HUES6 (cell line): ENCODE measurements around the gene DENND5B.
"Not testable (repeated sequence)": the region's sequence is repeated elsewhere in the genome, so short reads cannot be mapped to it uniquely, and the experiment has no call there.

Experiments used
- H3K27ac ChIP-seq: 2 replicates; pipeline ENCODE4 v1.7.0; 2013; ENCODE audit warnings: low read depth, mild to moderate bottlenecking, low read length, inconsistent platforms
- H3K27me3 ChIP-seq: 2 replicates; pipeline ENCODE4 v1.6.1; 2013; ENCODE audit warnings: low read length; ENCODE audit not compliant: control insufficient read depth, insufficient read depth
- H3K36me3 ChIP-seq: 2 replicates; pipeline ENCODE4 v1.6.1; 2013; ENCODE audit warnings: low read length; ENCODE audit not compliant: control insufficient read depth, insufficient read depth
- H3K4me1 ChIP-seq: 2 replicates; pipeline ENCODE4 v1.6.1; 2013; ENCODE audit warnings: low read length; ENCODE audit not compliant: control insufficient read depth, insufficient read depth
- H3K4me3 ChIP-seq: 2 replicates; pipeline ENCODE4 v1.5.1; 2013; ENCODE audit warnings: low read depth, low read length
- H3K9ac ChIP-seq: one replicate; pipeline ENCODE4 v1.6.1; 2013; ENCODE audit warnings: mild to moderate bottlenecking, low read length
- H3K9me3 ChIP-seq: 2 replicates; pipeline ENCODE4 v1.6.1; 2013; ENCODE audit warnings: low read depth, low read length; ENCODE audit not compliant: control insufficient read depth, insufficient read depth

The DENND5B gene

GRCh38 chr12:31485571-31485970 lies 105.4 kb downstream of the DENND5B start:
- Histone ChIP-seq H3K9me3 (no peaks in the 10 kb centered on the region), H3K27ac (no peak overlapping the region), H3K4me1 (0 out of 2 replicates have a peak, but pooled peaks cover 3% of the 10 kb centered on the region), H3K9ac (no peak overlapping the region), H3K4me3 (no peak overlapping the region), H3K27me3 (no peaks in the 10 kb centered on the region), H3K36me3 (no peaks in the 10 kb centered on the region)

- Histone ChIP-seq H3K27ac (no peak overlapping the region), H3K36me3 (0 out of 2 replicates have a peak, but pooled peaks cover 2% of the 10 kb centered on the region)
These were observed 108.1 kb downstream of the DENND5B start for GRCh38 chr12:31482816-31483215.

GRCh38 chr12:31481415-31481814 lies 109.5 kb downstream of the DENND5B start:
- Histone ChIP-seq H3K4me1 (peaks cover 8% of the 10 kb centered on the region; the same call in 1 of the 2 replicates), H3K27ac (no peak overlapping the region), H3K9me3 (no peaks in the 10 kb centered on the region), H3K27me3 (no peaks in the 10 kb centered on the region), H3K4me3 (no peak overlapping the region), H3K36me3 (0 out of 2 replicates have a peak, but pooled peaks cover 2% of the 10 kb centered on the region), H3K9ac (no peak overlapping the region)

More at GRCh38 chr12:31482816-31483215, 108.1 kb downstream of the DENND5B start:
- Histone ChIP-seq H3K9ac (no peak overlapping the region), H3K4me3 (no peak overlapping the region), H3K27me3 (no peaks in the 10 kb centered on the region), H3K9me3 (no peaks in the 10 kb centered on the region), H3K4me1 (peaks cover 8% of the 10 kb centered on the region; the same call in 1 of the 2 replicates)

- H3K9me3 ChIP-seq = no peaks in the 10 kb centered on the region
- peaks cover 4% of the 10 kb centered on the region; the same call in 1 of the 2 replicates for H3K4me1 ChIP-seq
- H3K27me3 ChIP-seq = no peaks in the 10 kb centered on the region
- H3K36me3 ChIP-seq = 0 out of 2 replicates have a peak, but pooled peaks cover 2% of the 10 kb centered on the region
- H3K4me3 ChIP-seq = no peak overlapping the region
- no peak overlapping the region for H3K27ac ChIP-seq
- H3K9ac ChIP-seq = no peak overlapping the region
These were observed 111.3 kb downstream of the DENND5B start for GRCh38 chr12:31479516-31480210.

- H3K4me1 ChIP-seq = peaks cover 4% of the 10 kb centered on the region; the same call in 1 of the 2 replicates
- no peak overlapping the region for H3K9ac ChIP-seq
- H3K27me3 ChIP-seq = no peaks in the 10 kb centered on the region
- 0 out of 2 replicates have a peak, but pooled peaks cover 2% of the 10 kb centered on the region for H3K36me3 ChIP-seq
- H3K9me3 ChIP-seq = no peaks in the 10 kb centered on the region
- no peak overlapping the region for H3K27ac ChIP-seq
- no peak overlapping the region for H3K4me3 ChIP-seq
These were observed 112.0 kb downstream of the DENND5B start for GRCh38 chr12:31478898-31479297.

GRCh38 chr12:31478425-31478824 lies 112.5 kb downstream of the DENND5B start:
- peaks cover 4% of the 10 kb centered on the region; the same call in 1 of the 2 replicates for H3K4me1 ChIP-seq

GRCh38 chr12:31477687-31478086 lies 113.2 kb downstream of the DENND5B start:
- Histone ChIP-seq H3K36me3 (0 out of 2 replicates have a peak, but pooled peaks cover 2% of the 10 kb centered on the region), H3K4me1 (peaks cover 4% of the 10 kb centered on the region; the same call in 1 of the 2 replicates)

More at GRCh38 chr12:31478425-31478824, 112.5 kb downstream of the DENND5B start:
- Histone ChIP-seq H3K4me3 (no peak overlapping the region), H3K9ac (no peak overlapping the region), H3K27ac (no peak overlapping the region), H3K9me3 (no peaks in the 10 kb centered on the region), H3K27me3 (no peaks in the 10 kb centered on the region), H3K36me3 (0 out of 2 replicates have a peak, but pooled peaks cover 2% of the 10 kb centered on the region)

GRCh38 chr12:31476437-31476836 lies 114.5 kb downstream of the DENND5B start:
- H3K4me1 ChIP-seq = peaks cover 4% of the 10 kb centered on the region; the same call in 1 of the 2 replicates
- no peak overlapping the region for H3K27ac ChIP-seq
- no peak overlapping the region for H3K4me3 ChIP-seq
- H3K36me3 ChIP-seq = 0 out of 2 replicates have a peak, but pooled peaks cover 2% of the 10 kb centered on the region
- H3K27me3 ChIP-seq = no peaks in the 10 kb centered on the region
- no peak overlapping the region for H3K9ac ChIP-seq
- H3K9me3 ChIP-seq = no peaks in the 10 kb centered on the region

More at GRCh38 chr12:31477687-31478086, 113.2 kb downstream of the DENND5B start:
- Histone ChIP-seq H3K27me3 (no peaks in the 10 kb centered on the region), H3K27ac (no peak overlapping the region), H3K4me3 (no peak overlapping the region), H3K9ac (no peak overlapping the region), H3K9me3 (no peaks in the 10 kb centered on the region)

GRCh38 chr12:31475610-31476009 lies 115.3 kb downstream of the DENND5B start:
- H3K9me3 ChIP-seq, H3K27ac ChIP-seq, H3K4me1 ChIP-seq, H3K4me3 ChIP-seq, H3K9ac ChIP-seq, H3K36me3 ChIP-seq, H3K27me3 ChIP-seq: not testable (repeated sequence)

GRCh38 chr12:31474751-31475150 lies 116.2 kb downstream of the DENND5B start:
- Histone ChIP-seq H3K9me3 (no peaks in the 10 kb centered on the region), H3K27me3 (no peaks in the 10 kb centered on the region), H3K4me3 (no peak overlapping the region), H3K4me1 (peaks cover 2% of the 10 kb centered on the region; the same call in 1 of the 2 replicates), H3K36me3 (peaks cover under 1% of the 10 kb centered on the region; the same call in 1 of the 2 replicates), H3K27ac (no peak overlapping the region), H3K9ac (no peak overlapping the region)

GRCh38 chr12:31471823-31472222 lies 119.1 kb downstream of the DENND5B start:
- Histone ChIP-seq H3K36me3 (no peaks in the 10 kb centered on the region; the same call in 1 of the 2 replicates), H3K4me3 (no peak overlapping the region), H3K9me3 (no peaks in the 10 kb centered on the region), H3K4me1 (no peaks in the 10 kb centered on the region), H3K9ac (no peak overlapping the region), H3K27ac (no peak overlapping the region), H3K27me3 (no peaks in the 10 kb centered on the region)
